ENCODE measurements around the gene CXCR4.

GRCh38 chr2:136098441-136098840, 19.5 kb downstream of the CXCR4 start:
- TF ChIP-seq ZNF281 (CRISPR knock-in tag; IDR thresholded peaks at IDR 0.05) (no peak), CTCF (IDR thresholded peaks at IDR 0.05) (no peak), KAT7 (CRISPR knock-in tag; IDR thresholded peaks at IDR 0.05; ENCODE audit: borderline replicate concordance) (no peak), ZNF317 (CRISPR knock-in tag; IDR thresholded peaks at IDR 0.05; ENCODE audit: borderline replicate concordance, low read depth) (no peak), MLX (CRISPR knock-in tag; IDR thresholded peaks at IDR 0.05) (no peak), ZNF121 (CRISPR knock-in tag; IDR thresholded peaks at IDR 0.05) (no peak)

All from WTC11 (cell line).